Mesendoderm (in vitro differentiated cells): ENCODE measurements around the gene SLC8A1.

ENCODE experiments used
- DNase-seq: peaks from one replicate; pipeline ENCODE4 v3.0.0; 2013
- H2AK5ac ChIP-seq: 2 replicates; pipeline ENCODE4 v1.6.1; 2013; ENCODE audit warnings: low read length, inconsistent platforms
- H2BK120ac ChIP-seq: 2 replicates; pipeline ENCODE4 v1.6.1; 2013; ENCODE audit warnings: low read depth, mild to moderate bottlenecking, low read length, moderate library complexity, mixed read lengths
- H2BK15ac ChIP-seq: replicated peaks from 2 replicates; pipeline ENCODE4 v1.6.1; 2013; ENCODE audit warnings: low read depth, mild to moderate bottlenecking, moderate library complexity
- H2BK5ac ChIP-seq: 2 replicates; pipeline ENCODE4 v1.6.1; 2013; ENCODE audit warnings: low read length, inconsistent platforms
- H3K18ac ChIP-seq: 2 replicates; pipeline ENCODE4 v1.6.1; 2013; ENCODE audit warnings: mild to moderate bottlenecking, low read length, mixed read lengths
- H3K23ac ChIP-seq: one replicate; pipeline ENCODE4 v1.6.1; 2013; ENCODE audit warnings: low read length
- H3K27ac ChIP-seq: 2 replicates; pipeline ENCODE4 v1.5.1; 2013; ENCODE audit warnings: low read depth, mild to moderate bottlenecking, inconsistent platforms, low read length, moderate library complexity
- H3K27me3 ChIP-seq: 2 replicates; pipeline ENCODE4 v1.6.1; 2013; ENCODE audit warnings: low read length, control low read depth, mild to moderate bottlenecking, inconsistent platforms; ENCODE audit not compliant: insufficient read depth, poor library complexity
- H3K36me3 ChIP-seq: 2 replicates; pipeline ENCODE4 v1.6.1; 2013; ENCODE audit warnings: low read length, inconsistent platforms; ENCODE audit not compliant: control insufficient read depth, insufficient read depth
- H3K4ac ChIP-seq: one replicate; pipeline ENCODE4 v1.6.1; 2013; ENCODE audit warnings: low read depth, mild to moderate bottlenecking, low read length, moderate library complexity
- H3K4me1 ChIP-seq: 2 replicates; pipeline ENCODE4 v1.6.1; 2013; ENCODE audit warnings: low read depth, low read length, inconsistent platforms; ENCODE audit not compliant: control insufficient read depth
- H3K4me2 ChIP-seq: 2 replicates; pipeline ENCODE4 v1.6.1; 2013; ENCODE audit warnings: low read length
- H3K4me3 ChIP-seq: 2 replicates; pipeline ENCODE4 v1.5.1; 2013; ENCODE audit warnings: mild to moderate bottlenecking, low read length
- H3K56ac ChIP-seq: one replicate; pipeline ENCODE4 v1.6.1; 2013; ENCODE audit warnings: low read length
- H3K79me1 ChIP-seq: 2 replicates; pipeline ENCODE4 v1.6.1; 2013; ENCODE audit warnings: low read length, inconsistent platforms
- H3K79me2 ChIP-seq: 2 replicates; pipeline ENCODE4 v1.6.1; 2013; ENCODE audit warnings: mild to moderate bottlenecking, low read length; ENCODE audit not compliant: control insufficient read depth, insufficient read depth
- H3K9ac ChIP-seq: 2 replicates; pipeline ENCODE4 v1.6.1; 2013; ENCODE audit warnings: low read length, inconsistent platforms
- H4K5ac ChIP-seq: one replicate; pipeline ENCODE4 v1.6.1; 2013; ENCODE audit warnings: low read length
- H4K8ac ChIP-seq: one replicate; pipeline ENCODE4 v1.6.1; 2013; ENCODE audit warnings: low read depth, mild to moderate bottlenecking, control low read depth, low read length, moderate library complexity
- WGBS: extraction: QIAGEN DNeasy Blood & Tissue Kit; methylation state at CpG from one replicate; pipeline ENCODE4 v1.1.7; 2013; ENCODE audit warnings: low lambda C conversion rate, missing lambda C conversion rate; ENCODE audit not compliant: insufficient coverage; ENCODE audit errors: extremely low coverage; 5-methylcytosine and 5-hydroxymethylcytosine counted together

Gene SLC8A1

GRCh38 chr2:40244675-40245074, 207.2 kb downstream of the SLC8A1 start:
- no peak overlapping the region for H3K4me3 ChIP-seq
- H3K4ac ChIP-seq: no peak overlapping the region
- H3K79me2 ChIP-seq: no peaks in the 10 kb centered on the region
- no peak overlapping the region for H2AK5ac ChIP-seq
- H3K27ac ChIP-seq: no peak overlapping the region
- H3K79me1 ChIP-seq: no peaks in the 10 kb centered on the region
- H2BK5ac ChIP-seq: no peak overlapping the region
- no peak overlapping the region for H4K8ac ChIP-seq
- no CpG with 5 or more reads among the region's 1 CpG for WGBS
- no peak overlapping the region for H4K5ac ChIP-seq
- H3K56ac ChIP-seq: no peak overlapping the region
- peak; percentile 83 for DNase-seq
- H3K36me3 ChIP-seq: no peaks in the 10 kb centered on the region
- no peak overlapping the region for H3K23ac ChIP-seq
- no peak overlapping the region for H2BK120ac ChIP-seq
- no peak overlapping the region for H2BK15ac ChIP-seq
- no peak overlapping the region for H3K18ac ChIP-seq
- no peak overlapping the region for H3K4me2 ChIP-seq
- no peak overlapping the region for H3K9ac ChIP-seq
- no peaks in the 10 kb centered on the region for H3K27me3 ChIP-seq
- H3K4me1 ChIP-seq: no peaks in the 10 kb centered on the region

GRCh38 chr2:40244251-40244650, 207.6 kb downstream of the SLC8A1 start:
- Histone ChIP-seq H3K27me3 (no peaks in the 10 kb centered on the region), H4K8ac (no peak overlapping the region), H3K56ac (no peak overlapping the region), H2BK15ac (no peak overlapping the region), H2AK5ac (no peak overlapping the region), H2BK5ac (no peak overlapping the region), H4K5ac (no peak overlapping the region), H3K4me2 (no peak overlapping the region), H3K23ac (no peak overlapping the region), H3K79me1 (no peaks in the 10 kb centered on the region), H3K4me3 (no peak overlapping the region), H3K79me2 (no peaks in the 10 kb centered on the region), H2BK120ac (no peak overlapping the region), H3K18ac (no peak overlapping the region), H3K9ac (no peak overlapping the region), H3K4ac (no peak overlapping the region), H3K27ac (no peak overlapping the region), H3K4me1 (no peaks in the 10 kb centered on the region), H3K36me3 (no peaks in the 10 kb centered on the region)
- DNase-seq: no peak
- whole genome bisulfite sequencing: no CpG with 5 or more reads among the region's 6 CpGs

GRCh38 chr2:40243581-40244187, 208.2 kb downstream of the SLC8A1 start:
- Histone ChIP-seq H2BK15ac (no peak overlapping the region), H3K4me3 (no peak overlapping the region)
- no peak for DNase-seq

GRCh38 chr2:40242315-40242714, 209.6 kb downstream of the SLC8A1 start:
- H3K27ac ChIP-seq: no peak overlapping the region
- no peak overlapping the region for H3K4me2 ChIP-seq
- no peak overlapping the region for H2BK120ac ChIP-seq
- no peak overlapping the region for H3K23ac ChIP-seq
- no CpG with 5 or more reads among the region's 3 CpGs for WGBS
- no peak overlapping the region for H3K9ac ChIP-seq
- no peak overlapping the region for H2BK5ac ChIP-seq
- H3K56ac ChIP-seq: no peak overlapping the region
- no peak overlapping the region for H2BK15ac ChIP-seq
- no peaks in the 10 kb centered on the region for H3K4me1 ChIP-seq
- no peak overlapping the region for H3K18ac ChIP-seq
- H3K4ac ChIP-seq: no peak overlapping the region
- H3K36me3 ChIP-seq: no peaks in the 10 kb centered on the region
- no peak overlapping the region for H4K5ac ChIP-seq
- H3K27me3 ChIP-seq: no peaks in the 10 kb centered on the region
- no peak overlapping the region for H4K8ac ChIP-seq
- DNase-seq: no peak
- no peaks in the 10 kb centered on the region for H3K79me2 ChIP-seq
- no peak overlapping the region for H3K4me3 ChIP-seq
- no peak overlapping the region for H2AK5ac ChIP-seq
- H3K79me1 ChIP-seq: no peaks in the 10 kb centered on the region

More at GRCh38 chr2:40243581-40244187, 208.2 kb downstream of the SLC8A1 start:
- Histone ChIP-seq H2BK120ac (no peak overlapping the region), H3K56ac (no peak overlapping the region), H2BK5ac (no peak overlapping the region), H3K4ac (no peak overlapping the region), H3K18ac (no peak overlapping the region), H3K27ac (no peak overlapping the region), H3K4me1 (no peaks in the 10 kb centered on the region), H4K8ac (no peak overlapping the region), H3K79me2 (no peaks in the 10 kb centered on the region), H3K4me2 (no peak overlapping the region), H4K5ac (no peak overlapping the region), H3K27me3 (no peaks in the 10 kb centered on the region), H2AK5ac (no peak overlapping the region), H3K79me1 (no peaks in the 10 kb centered on the region), H3K23ac (no peak overlapping the region), H3K9ac (no peak overlapping the region), H3K36me3 (no peaks in the 10 kb centered on the region)
- no CpG with 5 or more reads among the region's 3 CpGs for WGBS

- no peak overlapping the region for H2BK15ac ChIP-seq
- H3K4ac ChIP-seq: no peak overlapping the region
- no CpG with 5 or more reads among the region's 5 CpGs for WGBS
- no peak overlapping the region for H3K4me2 ChIP-seq
- H3K79me2 ChIP-seq: no peaks in the 10 kb centered on the region
- H3K36me3 ChIP-seq: no peaks in the 10 kb centered on the region
- H4K8ac ChIP-seq: no peak overlapping the region
- DNase-seq: no peak
- no peaks in the 10 kb centered on the region for H3K79me1 ChIP-seq
- H3K4me1 ChIP-seq: no peaks in the 10 kb centered on the region
- no peak overlapping the region for H3K23ac ChIP-seq
- no peak overlapping the region for H2BK120ac ChIP-seq
- H3K18ac ChIP-seq: no peak overlapping the region
- H2AK5ac ChIP-seq: no peak overlapping the region
- H3K27ac ChIP-seq: no peak overlapping the region
- H3K27me3 ChIP-seq: no peaks in the 10 kb centered on the region
- H2BK5ac ChIP-seq: no peak overlapping the region
- H4K5ac ChIP-seq: no peak overlapping the region
- H3K56ac ChIP-seq: no peak overlapping the region
- H3K4me3 ChIP-seq: no peak overlapping the region
- no peak overlapping the region for H3K9ac ChIP-seq
Observed at GRCh38 chr2:40240070-40240469, 211.8 kb downstream of the SLC8A1 start.
